Stimulated activated CD8-positive, alpha-beta memory T cell treated with anti-CD3 and anti-CD28 coated beads, Interleukin-7, amount 100 ng/mL, for 4 hours (primary cell): Measurements from ENCODE around the gene CFAP97D2.
"Not testable (repeated sequence)": the region's sequence is repeated elsewhere in the genome, so short reads cannot be mapped to it uniquely, and the experiment has no call there.

Source experiments
- DNase-seq, 2 donors: peaks; one replicate each; pipeline ENCODE4 v3.0.0-alpha.2; 2020; ENCODE audit warnings: low read depth in 2 of 2

The CFAP97D2 gene

DNA sequence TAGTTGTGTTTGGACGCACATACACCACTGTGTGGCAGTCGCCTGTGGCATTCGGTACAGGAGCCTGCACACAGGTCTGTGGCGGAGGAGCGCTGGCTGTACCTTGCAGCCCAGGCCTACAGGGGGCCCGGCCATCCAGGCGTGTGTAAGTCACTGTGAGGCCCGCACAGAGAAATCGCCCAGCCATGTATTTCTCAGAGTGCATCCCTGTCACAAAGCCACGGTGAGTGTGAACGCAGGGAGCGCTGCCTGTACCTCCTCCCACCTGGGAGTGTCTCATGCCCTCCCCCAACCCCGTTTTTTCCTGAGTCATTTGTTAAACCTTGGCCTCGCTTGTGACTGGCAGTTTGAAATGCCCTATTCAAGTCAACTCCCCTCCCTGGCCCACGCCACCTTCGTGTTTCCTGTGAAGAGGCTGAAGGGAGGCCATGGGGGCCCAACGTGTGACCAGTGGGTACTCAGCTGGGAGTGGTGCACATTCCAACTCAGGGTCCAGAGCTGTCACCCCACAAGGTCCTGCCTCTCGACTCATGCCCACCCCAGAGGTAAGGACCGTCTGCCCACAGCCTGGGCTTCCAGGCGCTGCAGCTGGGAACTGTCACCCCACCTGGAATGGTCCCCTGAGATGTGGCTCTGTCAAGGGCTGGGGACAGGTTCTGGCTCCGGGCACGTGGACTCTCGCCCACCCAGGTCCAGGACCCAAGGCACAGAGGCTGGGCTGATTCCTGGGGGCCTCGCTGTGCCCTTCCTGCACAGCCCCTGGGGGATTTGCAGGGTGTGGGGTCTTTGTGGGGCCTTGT, 35.1 kb upstream of the CFAP97D2 start:
- peak in 1 of 2 donors; percentile 41 for DNase-seq

DNA sequence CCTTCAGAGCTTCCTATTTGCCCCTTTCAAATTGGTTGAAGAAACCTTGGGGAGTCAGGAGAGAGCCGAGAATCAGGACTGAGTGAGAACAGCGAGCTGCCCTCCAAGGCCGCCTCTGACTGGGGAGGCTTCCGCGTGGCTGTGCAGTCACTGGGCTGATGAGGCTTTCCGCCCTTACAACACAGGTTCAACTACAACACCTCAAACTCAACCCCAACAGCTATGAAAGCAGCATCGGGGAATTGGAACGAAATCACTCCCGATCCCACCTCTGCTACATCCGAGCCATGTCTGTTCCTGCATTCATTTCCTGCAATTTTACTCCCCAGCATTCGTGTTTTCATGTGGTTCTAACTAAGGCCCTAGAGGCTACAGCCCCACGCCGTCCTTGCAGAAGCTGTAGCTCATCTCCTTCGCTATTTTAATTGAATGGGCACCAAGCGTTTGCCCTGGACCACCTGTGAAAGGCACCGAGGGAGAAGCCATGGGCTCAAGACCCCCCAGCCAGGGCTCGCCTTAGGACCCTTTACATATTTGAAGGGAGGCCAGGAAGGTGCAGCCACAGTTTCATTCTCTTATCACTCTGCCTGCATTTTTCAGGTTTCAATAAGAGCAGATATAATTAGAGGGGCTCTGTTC, 34.3 kb upstream of the CFAP97D2 start:
- DNase-seq: no peak

DNA sequence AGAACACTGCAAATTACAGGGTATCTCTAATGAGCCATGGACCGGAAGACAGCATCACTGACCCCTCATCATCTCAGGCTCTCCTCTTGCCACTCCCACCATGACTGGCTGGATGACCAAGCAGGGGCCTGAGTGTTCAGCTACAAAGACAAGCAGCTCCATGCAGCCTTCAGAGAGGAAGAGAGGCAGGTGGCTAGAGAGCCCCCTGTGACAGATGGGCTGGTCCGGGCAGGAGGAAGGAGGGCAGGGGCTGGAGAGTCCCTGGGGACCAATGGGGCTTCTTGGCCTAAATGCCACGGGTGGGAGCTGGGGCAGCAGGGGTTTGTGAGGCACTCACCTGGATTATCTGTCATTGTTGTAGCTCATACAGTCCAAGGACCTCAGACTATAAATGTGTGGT, 33.8 kb upstream of the CFAP97D2 start:
- no peak for DNase-seq

DNA sequence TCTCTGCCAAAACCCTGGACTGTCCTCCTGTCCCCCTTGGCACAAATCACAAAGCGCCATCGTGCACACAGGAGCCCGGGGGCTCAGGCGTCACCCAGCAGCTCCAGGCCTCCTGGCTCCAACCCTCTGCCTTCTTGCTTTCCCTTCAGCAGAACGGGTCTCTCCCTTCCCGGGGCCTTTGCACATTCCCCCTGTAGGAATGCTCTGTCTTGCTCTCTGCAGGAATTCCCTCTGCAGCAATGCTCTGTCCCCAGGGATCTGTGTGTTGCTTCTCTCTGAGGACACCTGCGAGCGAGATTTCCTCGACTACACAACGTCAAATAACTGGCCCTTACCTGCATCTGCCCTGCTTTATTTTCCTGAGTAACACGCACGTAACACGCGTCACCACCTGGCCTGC, 33.3 kb upstream of the CFAP97D2 start:
- DNase-seq: no peak

DNA sequence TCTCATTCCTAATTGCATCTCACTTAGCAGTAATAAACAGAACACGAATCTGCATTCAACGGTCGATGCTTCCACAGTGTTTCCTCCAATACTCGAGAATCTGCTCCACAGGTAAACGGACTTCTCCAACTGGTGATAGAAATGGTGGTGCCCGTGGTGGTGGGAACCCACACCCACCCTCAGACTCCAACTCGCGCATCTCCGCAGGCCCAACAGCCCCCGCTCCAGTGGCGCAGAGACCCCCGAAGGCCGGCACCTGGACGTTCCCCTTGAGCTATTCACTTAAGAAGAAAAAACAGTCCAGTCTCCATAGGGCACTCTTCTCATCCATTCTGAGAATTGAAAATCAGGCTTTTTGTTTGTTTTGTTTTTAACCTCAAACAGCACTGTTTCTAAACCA, 32.9 kb upstream of the CFAP97D2 start:
- DNase-seq: no peak

DNA sequence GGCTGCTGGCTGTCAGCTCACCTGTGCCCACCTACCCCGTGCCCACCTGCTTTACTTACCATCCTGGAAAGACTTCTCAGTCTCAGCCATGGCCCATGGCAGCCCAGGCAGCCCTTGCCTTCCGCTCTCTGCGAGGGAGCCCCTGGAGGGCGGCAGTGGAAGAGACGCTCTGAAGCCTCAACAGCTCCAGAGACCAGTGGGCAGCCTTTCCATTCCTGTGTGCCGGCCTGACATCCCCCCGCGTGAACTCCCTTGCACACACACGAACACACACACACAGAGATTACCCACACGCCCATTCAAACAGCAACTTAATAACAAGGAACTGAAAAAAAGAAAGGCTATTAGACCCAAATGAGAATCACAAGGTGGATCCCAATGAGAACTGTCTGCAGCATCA, 32.4 kb upstream of the CFAP97D2 start:
- no peak for DNase-seq

DNA sequence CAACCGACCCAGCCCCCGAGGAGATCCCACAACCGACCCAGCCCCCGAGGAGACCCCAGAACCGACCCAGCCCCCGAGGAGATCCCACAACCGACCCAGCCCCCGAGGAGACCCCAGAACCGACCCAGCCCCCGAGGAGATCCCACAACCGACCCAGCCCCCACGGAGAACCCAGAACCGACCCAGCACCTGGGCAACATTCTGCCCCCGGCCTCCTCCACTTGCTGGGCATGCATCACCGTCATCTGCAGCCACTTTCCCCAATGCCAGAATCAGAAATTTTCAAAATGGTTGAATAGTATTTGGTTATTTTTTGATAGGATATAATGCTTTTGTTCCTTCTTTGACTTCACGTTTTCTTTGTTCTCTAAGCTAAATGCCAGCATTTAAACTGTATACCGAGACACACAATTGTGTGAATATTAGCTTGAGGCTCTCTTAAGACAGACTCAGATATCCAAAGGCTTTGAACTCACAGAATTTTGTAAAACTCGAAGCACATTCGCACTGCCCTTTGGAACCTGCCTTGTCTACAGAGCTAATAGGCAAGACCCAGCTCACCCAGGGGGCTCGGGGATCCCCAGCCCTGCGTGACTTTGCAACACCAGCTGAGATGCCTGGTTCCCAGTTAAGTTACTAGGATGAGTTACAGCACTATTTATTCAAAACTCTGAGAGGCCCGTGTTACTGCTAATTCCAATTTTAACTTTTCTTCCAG, 31.1 kb upstream of the CFAP97D2 start:
- DNase-seq: no peak

DNA sequence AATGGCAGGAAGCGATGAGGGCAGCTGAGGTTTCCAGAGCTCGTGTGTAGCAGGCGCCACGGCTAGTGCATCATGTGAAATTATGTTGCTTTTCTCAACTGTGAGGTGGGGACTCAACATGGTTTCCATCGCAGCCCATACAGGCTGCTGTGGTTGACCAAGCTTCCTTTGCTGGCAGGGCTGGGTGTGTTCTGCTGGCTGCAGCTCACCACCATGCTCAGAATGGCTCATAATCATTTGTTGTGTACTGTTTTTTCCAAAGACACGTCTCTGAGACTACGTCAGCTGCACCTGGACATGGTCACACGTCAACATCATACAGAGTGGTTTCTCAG, 30.6 kb upstream of the CFAP97D2 start:
- DNase-seq: peak; percentile 75 to 77

DNA sequence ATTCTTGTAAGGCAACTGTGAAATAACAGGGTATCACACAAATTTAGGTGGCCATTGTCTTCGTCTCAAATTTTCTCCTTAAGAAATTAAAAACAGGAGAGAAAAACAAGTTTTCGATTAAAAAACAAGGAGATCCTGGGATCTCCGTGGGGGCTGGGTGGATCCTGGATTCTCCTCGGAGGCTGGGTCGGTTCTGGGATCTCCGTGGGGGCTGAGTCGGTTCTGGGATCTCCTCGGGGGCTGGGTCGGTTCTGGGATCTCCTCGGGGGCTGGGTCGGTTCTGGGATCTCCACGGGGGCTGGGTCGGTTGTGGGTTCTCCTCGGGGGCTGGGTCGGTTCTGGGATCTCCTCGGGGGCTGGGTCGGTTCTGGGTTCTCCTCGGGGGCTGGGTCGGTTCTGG, 30.2 kb upstream of the CFAP97D2 start:
- DNase-seq: not testable (repeated sequence)

DNA sequence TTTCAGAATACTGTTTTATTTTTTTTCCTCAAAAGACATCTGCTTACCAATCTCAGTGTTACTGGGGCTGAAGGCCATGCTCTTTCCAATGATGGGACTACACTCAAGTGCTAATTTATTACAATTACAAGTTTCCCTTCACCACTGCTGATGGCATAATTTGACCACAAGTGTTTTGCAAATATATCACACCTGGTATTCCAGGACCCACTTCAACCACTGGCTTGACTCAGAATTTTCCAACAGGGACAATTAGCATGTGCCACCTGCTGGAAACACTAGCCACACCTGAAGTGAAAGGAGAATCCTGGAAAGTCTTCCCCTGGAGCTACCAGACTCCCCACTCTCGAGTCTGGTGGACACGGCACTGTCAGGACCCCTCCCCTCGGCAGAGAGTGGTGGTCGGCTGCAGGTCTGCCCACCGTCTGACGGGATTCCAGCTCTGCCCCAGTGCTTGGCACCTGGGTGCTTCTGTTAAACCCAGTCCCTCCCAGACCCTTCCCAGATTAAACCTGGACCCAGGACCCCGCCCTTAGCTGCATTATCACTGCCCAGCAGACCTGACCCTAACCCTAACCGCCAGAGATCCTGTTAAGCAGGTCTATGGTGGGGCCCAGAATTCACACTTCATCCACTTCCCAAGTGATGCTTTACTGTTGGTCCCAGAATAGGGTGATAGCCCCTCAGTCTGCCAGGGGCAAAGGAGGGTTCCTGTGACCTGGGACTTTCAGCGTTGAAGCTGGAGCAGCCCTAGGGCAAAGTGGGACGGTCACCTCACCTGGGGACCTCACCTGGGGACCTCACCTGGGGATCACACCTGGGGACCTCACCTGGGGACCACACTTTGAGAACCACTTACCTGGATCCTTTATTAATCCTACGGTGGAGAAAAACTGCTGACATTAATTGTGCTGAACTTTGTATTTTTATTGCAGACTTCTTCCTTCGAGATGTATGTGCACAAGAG, 29.0 kb upstream of the CFAP97D2 start:
- DNase-seq: no peak

DNA sequence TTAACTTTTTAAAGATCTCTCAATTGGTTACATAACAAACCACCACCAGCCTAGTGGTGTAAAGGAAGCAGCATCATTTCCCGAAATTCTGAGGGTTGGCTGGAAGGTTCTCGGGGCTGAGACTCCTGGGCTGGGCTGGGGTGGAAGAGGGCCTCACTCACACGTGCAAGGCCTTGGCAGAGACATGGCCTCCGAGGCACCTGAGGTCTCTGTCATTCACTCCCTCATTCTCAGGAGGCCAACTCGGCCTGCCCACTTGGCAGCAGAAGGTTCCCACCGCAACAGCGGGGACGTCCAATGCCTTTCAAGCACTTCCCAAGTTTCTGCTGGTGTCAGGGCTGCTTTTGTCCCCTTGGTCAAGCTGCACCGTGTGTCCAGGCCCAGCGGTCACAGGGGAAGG, 28.0 kb upstream of the CFAP97D2 start:
- no peak for DNase-seq

DNA sequence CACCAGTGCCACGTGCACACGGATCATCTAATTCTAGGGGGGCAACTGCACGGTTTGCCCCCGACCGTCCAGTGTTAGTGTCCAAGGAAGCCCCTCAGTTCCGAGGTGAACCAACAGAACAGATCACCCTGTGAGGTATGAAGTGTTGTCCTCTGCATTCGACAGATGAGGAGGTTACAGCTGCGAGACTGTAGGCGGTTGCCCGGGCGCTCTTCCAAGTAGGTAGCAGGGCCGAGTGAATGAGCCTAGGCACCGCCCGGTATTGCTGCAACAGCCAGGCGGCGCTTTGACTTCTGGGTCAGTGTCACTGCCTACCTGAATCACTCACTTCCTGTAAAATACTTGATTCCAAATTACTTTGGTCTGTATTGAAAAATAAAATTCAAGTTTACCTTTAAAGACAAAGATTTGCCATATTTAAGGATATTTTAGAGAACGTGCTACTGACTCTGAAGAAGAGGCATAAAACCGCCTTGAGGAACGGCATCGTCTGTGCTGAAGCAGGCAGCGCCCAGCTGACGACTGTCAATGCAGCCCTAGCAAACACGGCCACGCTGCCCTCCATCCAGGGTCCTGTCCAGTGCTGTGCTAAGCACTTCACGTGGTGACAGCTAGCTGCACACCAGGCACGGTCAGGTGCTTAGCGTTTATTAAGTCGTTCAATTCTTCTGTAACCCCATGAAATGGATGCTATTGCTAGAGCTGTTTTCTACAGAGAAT, 27.3 kb upstream of the CFAP97D2 start:
- peak in 1 of 2 donors; percentile 52 for DNase-seq

DNA sequence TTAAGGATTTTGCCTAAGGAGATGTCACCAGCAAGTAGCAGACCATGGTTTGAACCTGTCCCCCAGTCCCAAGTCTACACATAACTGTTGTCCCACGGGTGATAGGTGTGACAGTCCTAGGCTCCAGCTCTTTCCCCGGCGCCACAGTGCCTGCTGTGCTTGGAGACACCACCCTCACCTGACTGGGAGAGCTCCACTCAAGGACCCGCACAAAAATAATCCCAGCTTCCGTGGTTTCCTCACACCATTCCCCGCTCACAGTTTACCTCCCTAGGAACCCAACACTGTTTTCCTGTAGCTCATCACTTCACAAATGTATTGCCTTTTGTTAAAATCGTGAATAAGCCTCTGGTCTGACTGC, 26.8 kb upstream of the CFAP97D2 start:
- DNase-seq: no peak

DNA sequence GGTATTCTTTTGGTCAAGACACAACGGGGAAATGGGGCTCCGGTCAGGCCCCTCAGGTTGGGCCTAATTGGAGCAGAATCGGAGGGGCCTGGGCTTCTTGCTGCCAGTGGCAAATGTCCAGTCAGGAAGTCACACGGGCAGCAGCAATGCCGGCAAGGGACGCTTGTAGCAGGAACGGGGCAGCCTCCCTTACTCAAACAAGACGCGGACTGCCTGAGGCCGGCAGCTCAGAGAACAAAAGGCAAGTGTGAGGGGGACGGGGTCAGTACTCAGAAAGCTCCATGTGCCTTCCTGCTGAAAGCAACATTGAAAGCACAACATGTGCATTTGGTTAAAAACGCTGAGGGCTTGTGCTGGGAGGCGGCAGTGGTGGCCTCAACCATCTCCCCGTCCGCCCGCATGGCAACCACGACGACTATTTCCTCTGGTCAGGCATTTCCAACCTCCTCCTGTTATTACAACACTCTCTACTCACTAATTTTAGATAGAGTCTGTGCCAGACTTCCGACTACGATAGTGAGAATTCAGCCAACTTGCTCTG, 26.2 kb upstream of the CFAP97D2 start:
- DNase-seq: no peak

DNA sequence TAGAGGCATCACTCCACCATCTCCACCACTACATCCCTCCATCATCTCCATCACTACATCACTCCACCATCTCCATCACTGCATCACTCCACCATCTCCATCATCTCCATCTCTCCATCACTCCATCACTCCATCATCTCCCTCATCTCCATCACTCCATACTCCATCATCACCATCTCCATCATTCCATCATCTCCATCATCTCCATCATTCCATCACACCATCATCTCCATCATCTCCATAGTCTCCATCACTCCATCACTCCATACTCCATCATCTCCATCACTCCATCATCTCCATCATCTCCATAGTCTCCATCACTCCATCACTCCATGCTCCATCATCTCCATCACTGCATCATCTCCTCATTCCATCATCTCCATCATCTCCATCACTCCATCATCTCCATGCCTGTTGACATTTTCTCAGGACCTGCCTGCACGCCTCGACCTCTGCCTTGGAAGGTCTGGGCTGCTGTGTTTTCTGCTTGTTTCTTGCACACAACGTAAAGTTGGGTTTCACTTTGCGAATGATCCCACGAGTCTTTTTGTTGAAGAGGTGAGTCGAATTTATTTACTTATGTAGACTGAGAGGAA, 25.5 kb upstream of the CFAP97D2 start:
- DNase-seq: no peak

DNA sequence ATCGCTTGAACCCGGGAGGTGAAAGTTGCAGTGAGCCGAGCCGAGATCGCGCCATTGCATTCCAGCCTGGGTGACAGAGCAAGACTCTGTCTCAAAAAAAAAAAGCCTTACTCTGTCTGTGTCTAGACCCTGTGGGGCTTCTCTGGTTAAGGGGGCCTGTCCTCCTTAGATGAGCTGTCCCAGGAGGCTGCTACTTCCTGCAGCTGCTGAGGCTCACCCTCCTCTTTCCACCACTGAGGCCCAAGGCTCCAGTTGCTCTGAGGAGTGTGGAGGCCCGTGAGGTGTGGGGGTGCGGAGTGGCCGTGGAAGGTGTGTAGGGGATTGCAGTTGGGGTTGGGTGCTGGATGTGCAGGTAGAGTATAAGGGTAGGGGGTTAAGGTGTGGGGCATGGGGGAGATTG, 24.6 kb upstream of the CFAP97D2 start:
- DNase-seq: no peak

DNA sequence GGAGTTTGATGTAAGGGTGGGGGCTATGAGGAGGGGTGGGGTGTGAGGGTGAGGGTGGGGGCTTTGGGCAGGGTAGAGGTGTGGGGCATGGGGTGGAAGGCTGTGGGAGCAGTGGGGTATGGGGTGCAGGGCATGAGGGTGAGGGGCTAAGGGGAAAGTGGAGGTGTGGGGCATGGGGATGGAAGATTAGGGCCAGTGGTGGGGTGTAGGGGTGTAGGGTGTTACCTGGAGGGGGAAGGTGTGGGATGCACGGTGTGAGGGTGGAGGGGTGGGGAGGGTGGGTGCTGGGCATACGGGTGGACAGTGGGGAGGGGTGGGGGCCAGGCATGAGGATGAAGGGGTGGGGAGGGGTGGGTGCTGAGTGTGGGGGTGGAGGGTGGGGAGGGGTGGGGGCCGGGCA, 23.7 kb upstream of the CFAP97D2 start:
- DNase-seq: no peak

DNA sequence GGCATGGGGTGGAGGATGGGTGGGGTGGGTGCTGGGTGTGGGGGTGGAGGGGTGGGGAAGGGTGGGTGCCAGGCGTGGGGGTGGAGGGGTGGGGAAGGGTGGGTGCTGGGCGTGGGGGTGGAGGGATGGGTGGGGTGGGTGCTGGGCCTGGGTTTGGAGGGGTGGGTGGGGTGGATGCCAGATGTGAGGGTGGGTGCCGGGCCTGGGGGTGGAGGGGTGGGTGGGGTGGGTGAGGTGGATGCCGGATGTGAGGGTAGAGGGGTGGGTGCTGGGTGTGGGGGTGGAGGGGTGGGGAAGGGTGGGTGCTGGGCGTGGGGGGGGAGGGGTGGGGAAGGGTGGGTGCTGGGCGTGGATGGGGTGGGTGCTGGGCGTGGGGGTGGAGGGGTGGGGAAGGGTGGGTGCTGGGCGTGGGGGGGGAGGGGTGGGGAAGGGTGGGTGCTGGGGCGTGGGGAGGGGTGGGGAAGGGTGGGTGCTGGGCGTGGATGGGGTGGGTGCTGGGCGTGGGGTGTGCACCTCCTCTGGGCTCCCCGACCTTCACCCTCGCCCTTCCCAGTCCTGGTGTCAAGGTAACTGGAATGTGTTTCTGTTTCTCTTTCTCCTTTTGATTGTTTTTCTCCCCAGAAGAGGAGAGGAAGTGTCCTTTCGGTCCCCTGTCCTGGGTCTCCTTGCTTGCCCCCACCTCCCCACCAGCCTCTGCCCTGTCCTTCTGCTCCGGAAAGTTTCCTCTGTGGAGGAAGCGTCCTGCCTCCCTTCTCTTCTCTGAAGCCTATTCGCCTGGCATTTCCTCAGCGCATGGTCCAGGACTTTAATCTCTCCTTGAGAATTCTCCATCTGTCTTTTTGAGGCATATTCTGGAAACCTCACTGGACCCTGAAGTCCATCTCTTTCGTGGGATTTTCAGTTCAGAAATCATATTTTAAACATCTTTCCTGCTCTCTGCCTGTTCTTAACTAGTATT, 22.9 kb upstream of the CFAP97D2 start:
- no peak for DNase-seq

DNA sequence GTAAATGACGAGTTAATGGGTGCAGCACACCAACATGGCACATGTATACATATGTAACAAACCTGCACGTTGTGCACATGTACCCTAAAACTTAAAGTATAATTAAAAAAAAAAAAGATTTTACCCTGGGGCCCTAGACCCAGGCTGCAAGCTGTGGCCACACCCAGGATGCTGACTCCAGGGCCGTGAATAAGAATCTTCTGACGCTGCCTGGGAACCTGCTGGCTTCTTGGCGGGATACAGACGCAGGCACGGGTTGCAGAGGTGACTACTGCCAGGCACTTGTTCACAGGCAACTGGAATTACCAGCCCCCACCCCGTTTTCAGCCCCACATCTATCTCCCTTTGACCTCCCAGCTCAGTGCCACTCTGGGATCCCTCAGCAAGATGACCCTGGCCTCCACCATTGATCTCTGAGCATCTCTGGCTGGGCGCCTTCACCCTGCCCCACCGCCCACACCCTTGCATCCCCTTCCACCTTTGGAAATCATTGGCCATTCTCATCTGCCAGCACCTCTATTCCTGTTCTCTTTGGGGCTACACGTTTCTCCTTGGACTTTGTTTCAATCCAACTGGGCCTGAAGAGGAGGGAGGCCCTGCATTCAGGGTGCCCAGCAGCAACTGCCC, 21.1 kb upstream of the CFAP97D2 start:
- DNase-seq: no peak
